Fibroblast of pulmonary artery (primary cell): ENCODE results near the gene NEURL1.

Experiments
- DNase-seq: peaks from one replicate; pipeline ENCODE4 v3.0.0-alpha.2; 2010; ENCODE audit warnings: low read depth
- H3K4me3 ChIP-seq: replicated peaks from 2 replicates; pipeline ENCODE4 v1.5.1; 2011; ENCODE audit warnings: low read depth, mild to moderate bottlenecking, control low read depth, low read length, moderate library complexity
- CTCF ChIP-seq: IDR thresholded peaks from 2 replicates; pipeline ENCODE4 v1.5.1; 2011; ENCODE audit warnings: mild to moderate bottlenecking, control low read depth, low read length, inconsistent platforms; ENCODE audit errors: missing control alignments

NEURL1 gene

GRCh38 chr10:103533827-103534226, 40.3 kb downstream of the NEURL1 start:
- H3K4me3 ChIP-seq = no peak overlapping the region
- TF ChIP-seq CTCF = no peak
- DNase-seq = no peak

GRCh38 chr10:103534621-103535498, 41.4 kb downstream of the NEURL1 start:
- no peak for DNase-seq
- no peak for TF ChIP-seq CTCF
- H3K4me3 ChIP-seq = no peak overlapping the region

GRCh38 chr10:103535595-103535994, 42.1 kb downstream of the NEURL1 start:
- no peak for DNase-seq
- no peak for TF ChIP-seq CTCF
- H3K4me3 ChIP-seq = no peak overlapping the region

- no peak for DNase-seq
- H3K4me3 ChIP-seq = no peak overlapping the region
- no peak for TF ChIP-seq CTCF
These were observed 46.2 kb downstream of the NEURL1 start for GRCh38 chr10:103539751-103540150.

GRCh38 chr10:103540722-103541121, 47.2 kb downstream of the NEURL1 start:
- H3K4me3 ChIP-seq = no peak overlapping the region
- peak; percentile 14 for DNase-seq
- no peak for TF ChIP-seq CTCF

GRCh38 chr10:103541616-103542015, 48.1 kb downstream of the NEURL1 start:
- no peak overlapping the region for H3K4me3 ChIP-seq
- no peak for DNase-seq
- TF ChIP-seq CTCF = no peak
